NCI-H2227 (cell line): Measurements from ENCODE around the gene ERAL1.
"Not testable (repeated sequence)": the region's sequence is repeated elsewhere in the genome, so short reads cannot be mapped to it uniquely, and the experiment has no call there.

Experiments used
- DNase-seq: peaks from one replicate; lab custom pipeline; 2025; ENCODE audit not compliant: unreplicated experiment; lab: John Stamatoyannopoulos, UW

ERAL1 gene

DNA sequence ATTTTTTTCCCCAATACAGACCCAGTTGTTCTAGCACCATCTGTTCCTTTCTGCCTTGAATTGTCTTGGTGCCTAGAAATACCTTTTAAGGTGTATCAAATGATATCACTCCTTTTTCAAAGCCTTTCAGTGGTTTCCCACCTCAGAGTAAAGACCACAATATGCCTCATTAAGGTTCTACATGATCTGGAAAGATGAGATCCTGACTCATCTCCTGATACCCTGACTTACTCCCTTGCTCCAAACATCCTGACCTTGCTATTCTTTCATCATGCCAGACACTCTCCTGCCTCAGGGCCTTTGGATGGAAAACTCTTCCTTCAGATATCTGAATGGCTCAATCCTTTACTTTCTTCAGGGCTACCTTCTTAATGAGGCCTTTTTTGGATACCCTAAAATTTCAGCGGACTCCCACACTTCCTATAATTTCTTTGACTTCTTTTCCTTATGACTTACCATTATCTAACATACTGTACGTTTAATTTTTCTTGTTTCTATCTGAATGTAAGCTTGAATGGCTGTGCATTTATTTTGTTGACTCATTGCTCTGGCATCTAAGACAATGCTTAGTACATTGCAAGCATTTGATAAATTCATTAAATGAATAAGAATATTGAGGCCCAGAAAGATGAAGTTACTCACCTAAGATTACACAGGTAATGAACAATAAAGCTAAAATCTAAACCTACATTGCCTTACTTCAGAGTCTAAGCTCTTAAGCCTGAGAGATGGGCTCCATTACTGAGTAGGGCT is 23.5 kb downstream of the ERAL1 start:
- no peak for DNase-seq

- DNase-seq, result no peak
These were observed 24.2 kb downstream of the ERAL1 start for GRCh38 chr17:28878981-28879380.

- no peak for DNase-seq
These were observed 25.2 kb downstream of the ERAL1 start for GRCh38 chr17:28879886-28880571.

DNA sequence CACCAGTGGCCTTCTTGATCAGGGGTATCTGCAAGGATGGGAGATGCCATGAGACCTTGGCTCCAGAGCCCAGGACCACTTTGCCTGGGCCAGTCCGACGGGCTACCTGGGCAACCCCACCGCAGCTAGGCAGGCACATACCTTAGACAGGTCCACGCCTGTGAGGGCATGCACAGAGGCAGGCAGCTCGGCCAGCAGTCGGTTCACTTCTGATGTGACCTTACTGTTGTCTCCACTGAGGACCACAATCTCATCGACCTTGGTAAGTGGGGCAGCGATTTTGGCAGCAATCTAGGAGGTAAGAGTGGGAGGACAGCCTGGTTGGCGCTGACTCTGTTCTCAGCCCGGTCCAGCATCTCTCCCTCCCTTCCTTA is 25.7 kb downstream of the ERAL1 start:
- no peak for DNase-seq

GRCh38 chr17:28881533-28882056 is 26.8 kb downstream of the ERAL1 start:
- DNase-seq, result no peak

DNA sequence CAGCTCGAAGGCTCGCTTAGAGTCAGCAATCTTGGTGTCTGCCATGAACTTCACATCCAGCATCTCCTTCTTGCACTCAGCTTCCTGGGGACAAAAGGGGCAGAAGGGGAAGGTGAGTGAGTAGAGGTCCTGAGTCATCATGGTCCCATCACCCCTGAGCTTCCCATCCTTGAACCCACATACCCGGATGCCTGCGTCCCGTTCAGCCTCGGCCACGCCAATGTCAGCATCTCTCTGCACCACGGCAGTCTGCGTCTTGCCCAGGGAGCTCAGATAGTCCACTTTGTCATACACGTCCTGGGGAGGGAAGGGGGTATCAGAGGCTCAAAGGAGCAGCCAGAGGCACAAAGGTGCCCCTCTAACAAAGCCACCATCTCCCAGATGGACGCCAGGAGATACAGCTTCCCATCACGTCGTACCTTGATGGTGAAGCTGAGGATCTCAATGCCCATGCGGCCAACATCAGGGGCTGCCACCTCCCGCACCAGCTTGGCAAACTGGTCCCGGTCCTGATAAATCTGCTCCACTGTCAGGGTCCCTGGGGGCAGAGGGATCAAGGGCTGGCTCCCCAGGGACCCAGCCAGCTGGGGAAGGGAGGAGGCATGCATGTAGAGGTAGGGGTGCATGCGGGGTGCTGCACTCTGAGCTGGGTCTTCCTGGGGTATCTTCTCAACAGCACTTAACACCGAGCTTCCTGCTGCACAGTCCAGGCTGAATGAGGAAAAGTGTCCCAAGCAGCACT is 27.5 kb downstream of the ERAL1 start:
- DNase-seq, result no peak

GRCh38 chr17:28883967-28884702 is 29.3 kb downstream of the ERAL1 start:
- DNase-seq, result no peak

DNA sequence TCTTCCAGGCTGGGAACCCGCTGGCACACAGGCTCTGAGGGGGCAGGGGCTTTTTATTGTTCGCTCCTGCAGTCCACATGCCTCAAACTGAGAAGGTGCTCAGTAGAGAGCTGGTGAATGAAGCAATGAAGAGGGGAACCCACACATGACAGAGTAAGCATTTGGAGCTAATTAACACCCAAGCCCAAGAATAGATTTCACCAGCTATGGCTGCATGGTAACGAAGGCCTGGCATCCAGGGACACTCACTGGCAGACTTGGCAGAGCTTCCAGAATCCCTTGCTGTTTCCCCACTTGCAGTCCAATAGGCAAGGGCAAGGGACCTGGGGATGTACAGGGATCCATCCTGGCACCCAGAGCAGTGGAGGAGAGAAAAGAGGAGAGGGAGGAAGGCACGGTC is 30.5 kb downstream of the ERAL1 start:
- no peak for DNase-seq

- no peak for DNase-seq
These were observed 31.1 kb downstream of the ERAL1 start for GRCh38 chr17:28885951-28886350.

DNA sequence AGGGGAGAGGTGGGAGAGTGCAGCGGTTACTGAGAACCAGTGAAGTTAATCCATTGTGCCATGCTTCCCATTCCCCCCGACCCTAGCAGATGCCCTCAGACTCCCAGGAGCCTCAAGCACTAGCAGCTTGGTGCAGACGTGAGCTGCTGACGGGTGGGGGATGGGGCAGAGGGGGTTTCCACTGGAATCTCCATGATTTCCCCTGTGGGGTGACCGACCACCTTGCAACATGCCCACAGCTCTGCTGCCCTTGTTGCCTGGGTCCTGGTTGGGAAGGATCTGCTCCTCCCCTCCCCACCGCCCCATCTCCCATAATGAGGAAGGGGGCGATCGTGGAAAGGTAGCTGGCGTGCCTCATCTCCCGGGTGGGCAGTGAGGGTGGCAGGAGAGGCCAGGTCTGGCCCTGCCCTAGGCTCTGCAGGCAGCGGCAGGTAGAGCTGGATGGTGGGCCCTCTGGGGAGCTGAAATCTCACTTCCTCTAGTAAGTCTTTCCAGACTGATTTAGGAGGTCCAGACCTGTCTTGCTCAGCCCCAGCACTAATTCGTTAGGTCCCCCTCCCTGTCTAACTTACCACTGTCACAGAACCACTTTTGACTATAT is 33.2 kb downstream of the ERAL1 start:
- DNase-seq, result no peak

DNA sequence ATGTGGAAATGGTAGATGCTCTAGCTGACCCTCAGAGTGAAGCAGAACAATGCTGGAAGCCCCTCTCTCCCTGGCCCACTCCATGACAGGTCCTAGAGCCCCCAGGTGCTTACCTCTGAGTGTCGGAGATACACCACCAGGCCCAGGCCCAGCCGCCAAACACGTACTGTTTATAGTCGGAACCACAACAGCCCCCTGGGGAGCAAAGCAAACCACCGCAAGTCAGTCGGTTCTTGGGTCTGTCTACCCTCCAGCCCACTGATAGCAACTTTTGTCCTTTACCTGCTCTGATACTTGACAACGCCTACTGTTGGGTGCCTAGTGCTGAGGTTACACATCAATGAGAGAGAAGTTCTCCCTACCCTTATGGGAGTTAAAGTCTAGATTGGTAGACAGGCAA is 34.0 kb downstream of the ERAL1 start:
- DNase-seq, result no peak

- DNase-seq, result no peak
These were observed 35.2 kb downstream of the ERAL1 start for GRCh38 chr17:28889996-28890395.

GRCh38 chr17:28891201-28891600 is 36.4 kb downstream of the ERAL1 start:
- no peak for DNase-seq

GRCh38 chr17:28892024-28892423 is 37.2 kb downstream of the ERAL1 start:
- DNase-seq, result no peak

GRCh38 chr17:28893248-28894183 is 38.7 kb downstream of the ERAL1 start:
- not testable (repeated sequence) for DNase-seq

DNA sequence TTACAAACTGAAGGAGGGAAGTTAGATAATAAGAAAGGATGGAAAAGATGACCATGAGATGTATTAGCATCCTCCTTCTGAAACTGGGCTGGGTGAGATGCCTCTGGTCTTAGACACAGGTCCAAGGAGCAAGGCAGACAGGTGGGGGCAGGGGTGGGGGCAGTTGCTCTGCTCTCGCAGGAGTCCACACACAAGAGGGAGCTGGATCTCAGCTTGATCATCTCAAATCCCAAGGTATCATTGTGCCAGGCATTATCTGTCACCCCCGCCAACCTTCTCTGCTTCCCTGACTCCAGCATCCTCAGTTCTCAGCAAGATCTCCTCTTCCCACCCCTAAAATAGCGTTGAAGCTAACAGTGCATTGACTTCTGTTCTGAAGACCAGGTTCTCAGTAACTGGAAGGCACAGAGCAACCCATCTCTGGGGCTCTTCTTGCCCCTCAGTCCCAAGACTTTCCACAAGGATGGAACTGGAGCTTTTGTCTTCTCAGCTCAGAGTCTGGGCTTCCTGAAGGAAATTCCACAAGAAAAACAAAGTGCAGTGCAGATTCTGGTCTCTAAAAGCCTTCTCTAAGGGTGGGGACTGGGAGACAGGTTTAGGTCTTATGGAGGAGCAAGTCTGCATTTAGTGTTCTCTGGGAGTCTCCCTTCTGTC is 41.1 kb downstream of the ERAL1 start:
- DNase-seq, result no peak

GRCh38 chr17:28896491-28896883 is 41.7 kb downstream of the ERAL1 start:
- no peak for DNase-seq

GRCh38 chr17:28896884-28897768 is 42.3 kb downstream of the ERAL1 start, which contains the start of gene FLOT2:
Gene FLOT2, minus strand, starts transcription at chr17:28897733. Its CDS starts 159 bp downstream, at chr17:28897574.
- peak; percentile 73 for DNase-seq
